GM06990 (cell line): ENCODE results near the gene ARPC3.
"Not testable (repeated sequence)": the region's sequence is repeated elsewhere in the genome, so short reads cannot be mapped to it uniquely, and the experiment has no call there.

Experiments
- DNase-seq: peaks from one replicate; pipeline ENCODE4 v3.0.0-alpha.2; 2011; ENCODE audit not compliant: insufficient read length; ENCODE audit errors: extremely low read depth
- H3K27me3 ChIP-seq: replicated peaks from 2 replicates; pipeline ENCODE4 v1.6.0; 2011; ENCODE audit warnings: low read length; ENCODE audit not compliant: control insufficient read depth, insufficient read depth
- H3K36me3 ChIP-seq: 2 replicates; pipeline ENCODE4 v1.5.1; 2011; ENCODE audit warnings: low read length; ENCODE audit not compliant: control insufficient read depth, insufficient read depth
- H3K4me3 ChIP-seq: replicated peaks from 2 replicates; pipeline ENCODE4 v1.5.1; 2011; ENCODE audit warnings: low read depth, mild to moderate bottlenecking, control low read depth, low read length
- TF ChIP-seq, protein P1 (sequence below): IDR thresholded peaks from 2 replicates; pipeline ENCODE4 v1.5.1; 2011; ENCODE audit warnings: low read length, control low read depth, mild to moderate bottlenecking, inconsistent platforms; ENCODE audit not compliant: insufficient read depth, poor library complexity, severe bottlenecking

The ARPC3 gene

GRCh38 chr12:110466791-110467190 lies 16.7 kb upstream of the ARPC3 start:
- DNase-seq: no peak
- H3K27me3 ChIP-seq: no peaks in the 10 kb centered on the region
- peak overlapping the region; percentile 95 for H3K4me3 ChIP-seq
- TF ChIP-seq, protein P1, sequence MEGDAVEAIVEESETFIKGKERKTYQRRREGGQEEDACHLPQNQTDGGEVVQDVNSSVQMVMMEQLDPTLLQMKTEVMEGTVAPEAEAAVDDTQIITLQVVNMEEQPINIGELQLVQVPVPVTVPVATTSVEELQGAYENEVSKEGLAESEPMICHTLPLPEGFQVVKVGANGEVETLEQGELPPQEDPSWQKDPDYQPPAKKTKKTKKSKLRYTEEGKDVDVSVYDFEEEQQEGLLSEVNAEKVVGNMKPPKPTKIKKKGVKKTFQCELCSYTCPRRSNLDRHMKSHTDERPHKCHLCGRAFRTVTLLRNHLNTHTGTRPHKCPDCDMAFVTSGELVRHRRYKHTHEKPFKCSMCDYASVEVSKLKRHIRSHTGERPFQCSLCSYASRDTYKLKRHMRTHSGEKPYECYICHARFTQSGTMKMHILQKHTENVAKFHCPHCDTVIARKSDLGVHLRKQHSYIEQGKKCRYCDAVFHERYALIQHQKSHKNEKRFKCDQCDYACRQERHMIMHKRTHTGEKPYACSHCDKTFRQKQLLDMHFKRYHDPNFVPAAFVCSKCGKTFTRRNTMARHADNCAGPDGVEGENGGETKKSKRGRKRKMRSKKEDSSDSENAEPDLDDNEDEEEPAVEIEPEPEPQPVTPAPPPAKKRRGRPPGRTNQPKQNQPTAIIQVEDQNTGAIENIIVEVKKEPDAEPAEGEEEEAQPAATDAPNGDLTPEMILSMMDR: no peak
- peaks cover 9% of the 10 kb centered on the region for H3K36me3 ChIP-seq

- not testable (repeated sequence) for H3K27me3 ChIP-seq, DNase-seq, H3K36me3 ChIP-seq, H3K4me3 ChIP-seq
Observed at GRCh38 chr12:110465765-110466164, 15.6 kb upstream of the ARPC3 start.

DNA sequence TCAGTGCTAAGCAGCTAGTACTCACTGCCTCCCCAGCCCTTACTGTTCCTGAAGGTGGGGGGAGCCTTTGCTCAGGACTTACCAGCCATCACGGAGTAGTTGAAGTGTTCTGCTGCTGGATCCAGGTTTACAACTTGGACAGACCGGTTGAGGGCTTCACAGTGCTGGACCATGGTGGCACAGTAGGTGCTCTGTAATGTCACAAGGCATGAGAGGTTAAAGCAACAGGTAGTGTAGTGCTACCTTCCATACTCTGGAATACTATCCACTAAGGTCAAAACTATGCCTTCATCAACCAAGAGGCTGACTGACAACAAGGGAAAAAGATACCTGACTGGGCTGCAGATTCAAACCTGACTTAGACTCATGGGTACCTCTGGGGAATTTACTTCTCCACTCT lies 14.9 kb upstream of the ARPC3 start:
- Histone ChIP-seq H3K4me3 (no peak overlapping the region), H3K27me3 (no peaks in the 10 kb centered on the region), H3K36me3 (peaks cover 9% of the 10 kb centered on the region)
- TF ChIP-seq, protein P1: no peak
- no peak for DNase-seq

- H3K36me3 ChIP-seq: peaks cover 11% of the 10 kb centered on the region
- not testable (repeated sequence) for H3K4me3 ChIP-seq, DNase-seq, H3K27me3 ChIP-seq
Observed at GRCh38 chr12:110461189-110461588, 11.1 kb upstream of the ARPC3 start.

DNA sequence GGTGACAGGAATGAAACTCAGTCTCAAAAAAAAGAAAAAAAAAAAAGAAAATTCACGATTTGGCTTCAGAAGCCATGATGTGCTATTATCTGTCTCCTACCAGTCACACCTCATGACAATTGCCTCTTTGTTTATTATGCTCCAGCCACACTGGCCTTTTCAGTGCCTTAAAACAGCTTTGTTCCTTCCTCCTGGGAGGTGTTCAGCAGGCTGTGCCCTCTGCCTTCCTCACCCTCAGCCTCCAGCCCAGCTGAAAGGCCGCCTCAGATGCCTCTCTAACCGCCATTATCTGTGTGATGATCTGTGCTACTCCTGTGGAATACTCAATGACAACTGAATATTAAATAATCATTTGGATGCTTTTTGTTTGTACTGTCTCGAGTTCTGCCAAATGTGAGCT lies 8.6 kb upstream of the ARPC3 start:
- DNase-seq: no peak
- Histone ChIP-seq H3K36me3 (peaks cover 8% of the 10 kb centered on the region), H3K4me3 (no peak overlapping the region), H3K27me3 (no peaks in the 10 kb centered on the region)
- TF ChIP-seq, protein P1: no peak

DNA sequence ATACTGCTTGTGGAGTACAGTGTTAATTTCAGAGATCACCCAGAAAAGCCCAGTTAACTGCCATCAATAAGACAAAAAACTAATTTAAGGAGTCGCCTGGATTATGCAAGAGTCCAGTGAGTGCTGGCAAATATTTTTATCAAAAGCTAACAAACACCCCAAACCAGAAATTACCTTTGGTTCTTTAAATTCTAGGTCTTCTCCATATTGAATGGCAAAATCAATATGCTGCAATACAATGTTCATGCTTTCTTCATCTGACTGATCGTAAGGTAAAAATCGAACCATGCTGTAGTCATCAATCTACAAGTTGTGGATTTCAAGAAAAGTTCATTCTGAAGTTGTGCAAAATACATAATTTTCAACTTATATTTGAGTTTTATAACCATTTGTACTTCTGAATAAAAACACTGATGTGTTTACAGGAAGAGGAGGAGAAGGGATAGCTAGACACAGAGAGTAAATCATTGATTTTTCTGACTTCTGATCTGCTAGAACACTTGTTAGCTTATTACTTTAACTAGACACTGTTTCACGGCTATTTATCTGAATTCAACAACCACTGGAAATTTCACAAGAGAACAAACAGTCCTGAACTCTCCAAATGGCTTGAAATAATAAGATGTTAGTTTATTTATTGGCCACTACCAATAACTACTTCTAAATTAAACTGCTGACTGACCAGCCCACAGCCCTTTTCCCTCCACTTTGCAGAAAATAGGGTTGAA lies 3.6 kb upstream of the ARPC3 start:
- Histone ChIP-seq H3K4me3 (no peak overlapping the region), H3K36me3 (peaks cover under 1% of the 10 kb centered on the region), H3K27me3 (no peaks in the 10 kb centered on the region)
- no peak for DNase-seq
- TF ChIP-seq, protein P1: no peak

GRCh38 chr12:110451263-110451662 lies 1.1 kb upstream of the ARPC3 start:
- TF ChIP-seq, protein P1: no peak
- H3K4me3 ChIP-seq: no peak overlapping the region
- H3K27me3 ChIP-seq: no peaks in the 10 kb centered on the region
- DNase-seq: no peak
- no peaks in the 10 kb centered on the region; the same call in none of the 2 replicates for H3K36me3 ChIP-seq
